ENCODE data around the gene PID1. TPM values are rescaled to one million over a fixed set of nuclear protein-coding genes. Genes with fewer than 3 reads are reported as not detected.

PID1 gene
- total RNA-seq, 1 experiment from 2014 or later: 2.6 TPM

GRCh38 chr2:229176136-229176535, 95.0 kb downstream of the PID1 start (continued):
- TF ChIP-seq USF1 (CRISPR knock-in tag; IDR thresholded peaks at IDR 0.05) (no peak), NFE2L1 (CRISPR knock-in tag; IDR thresholded peaks at IDR 0.05) (no peak), KAT7 (CRISPR knock-in tag; IDR thresholded peaks at IDR 0.05; ENCODE audit: borderline replicate concordance) (no peak), USF2 (CRISPR knock-in tag; IDR thresholded peaks at IDR 0.05) (no peak), EMX1 (CRISPR knock-in tag; IDR thresholded peaks at IDR 0.05) (no peak), ZNF317 (CRISPR knock-in tag; IDR thresholded peaks at IDR 0.05; ENCODE audit: borderline replicate concordance, low read depth) (no peak)

- Mint-ChIP-seq H3K27me3 (ENCODE audit: low read depth) (no peaks in the 10 kb centered on the region), H3K9me3 (peaks cover 30% of the 10 kb centered on the region), H3K4me1 (peaks cover 9% of the 10 kb centered on the region), H3K27ac (no peak overlapping the region), H3K4me3 (no peak overlapping the region), H3K36me3 (no peaks in the 10 kb centered on the region)
- no peak for DNase-seq (ENCODE audit: low spot score)
- no peak for TF ChIP-seq FOXJ3 (CRISPR knock-in tag; IDR thresholded peaks at IDR 0.05; ENCODE audit: borderline replicate concordance)
- no peak for TF ChIP-seq AFF4 (CRISPR knock-in tag; IDR thresholded peaks at IDR 0.05; ENCODE audit: borderline replicate concordance)
- no peak for TF ChIP-seq PREB (CRISPR knock-in tag; IDR thresholded peaks at IDR 0.05; ENCODE audit: borderline replicate concordance)
- no peak for TF ChIP-seq KAT7 (CRISPR knock-in tag; IDR thresholded peaks at IDR 0.05; ENCODE audit: borderline replicate concordance)
- TF ChIP-seq NFE2L1 (CRISPR knock-in tag; IDR thresholded peaks at IDR 0.05): no peak
- no peak for TF ChIP-seq IRF1 (CRISPR knock-in tag; IDR thresholded peaks at IDR 0.05)
- no peak for TF ChIP-seq MYBL2 (CRISPR knock-in tag; IDR thresholded peaks at IDR 0.05)
- TF ChIP-seq ZNF671 (CRISPR knock-in tag; IDR thresholded peaks at IDR 0.05): no peak
- no peak for TF ChIP-seq GRHL2 (CRISPR knock-in tag; IDR thresholded peaks at IDR 0.05; ENCODE audit: insufficient replicate concordance, severe bottlenecking)
- TF ChIP-seq ZBTB43 (CRISPR knock-in tag; IDR thresholded peaks at IDR 0.05): no peak
- no peak for TF ChIP-seq USF1 (CRISPR knock-in tag; IDR thresholded peaks at IDR 0.05)
- TF ChIP-seq GABPB1 (CRISPR knock-in tag; IDR thresholded peaks at IDR 0.05): no peak
- TF ChIP-seq ZNF121 (CRISPR knock-in tag; IDR thresholded peaks at IDR 0.05): no peak
- no peak for TF ChIP-seq E2F4 (CRISPR knock-in tag; IDR thresholded peaks at IDR 0.05; ENCODE audit: borderline replicate concordance, low read depth)
- no peak for ATAC-seq
- CTCF ChIA-PET: no interaction called here
- POLR2A ChIA-PET: no interaction called here
Observed at GRCh38 chr2:229175497-229175863, 95.6 kb downstream of the PID1 start.
